ENCODE results near the gene RAPH1. TPM values are rescaled to one million over a fixed set of nuclear protein-coding genes. Genes with fewer than 3 reads are reported as not detected.

The RAPH1 gene
- total RNA-seq, 3 donors from 2014 or later (not counting 1 experiment from before 2014, with no cell fraction given), result 0.34 to 3.6 (median 1.5) TPM

GRCh38 chr2:203407496-203407895 lies 127.6 kb downstream of the RAPH1 start:
- Histone ChIP-seq H3K4me1 (ENCODE audit: control insufficient read depth, insufficient read depth, low read length) (no peaks in the 10 kb centered on the region), H3K27ac (ENCODE audit: low read length) (no peak overlapping the region), H3K27me3 (ENCODE audit: control insufficient read depth, insufficient read depth, low read length) (no peaks in the 10 kb centered on the region), H3K9me3 (ENCODE audit: control insufficient read depth, insufficient read depth, low read length) (no peaks in the 10 kb centered on the region), H3K36me3 (ENCODE audit: control insufficient read depth, insufficient read depth, low read length) (peaks cover 20% of the 10 kb centered on the region), H3K4me3 (ENCODE audit: low read length) (no peak overlapping the region)
- Mint-ChIP-seq H3K4me3 (no peak overlapping the region), H3K36me3 (no peaks in the 10 kb centered on the region), H3K27me3 (ENCODE audit: low read depth in 2 of 2) (no peaks in the 10 kb centered on the region), H3K9me3 (no peaks in the 10 kb centered on the region), H3K4me1 (no peaks in the 10 kb centered on the region), H3K27ac (no peak overlapping the region)
- ATAC-seq, result no peak
- intact Hi-C loops (cut with micrococcal nuclease), result no loop called here
- no peak for TF ChIP-seq CTCF (IDR thresholded peaks at IDR 0.05)
- no peak for DNase-seq

- no peak for ATAC-seq
Measured at GRCh38 chr2:203404996-203405395, 130.1 kb downstream of the RAPH1 start.

DNA sequence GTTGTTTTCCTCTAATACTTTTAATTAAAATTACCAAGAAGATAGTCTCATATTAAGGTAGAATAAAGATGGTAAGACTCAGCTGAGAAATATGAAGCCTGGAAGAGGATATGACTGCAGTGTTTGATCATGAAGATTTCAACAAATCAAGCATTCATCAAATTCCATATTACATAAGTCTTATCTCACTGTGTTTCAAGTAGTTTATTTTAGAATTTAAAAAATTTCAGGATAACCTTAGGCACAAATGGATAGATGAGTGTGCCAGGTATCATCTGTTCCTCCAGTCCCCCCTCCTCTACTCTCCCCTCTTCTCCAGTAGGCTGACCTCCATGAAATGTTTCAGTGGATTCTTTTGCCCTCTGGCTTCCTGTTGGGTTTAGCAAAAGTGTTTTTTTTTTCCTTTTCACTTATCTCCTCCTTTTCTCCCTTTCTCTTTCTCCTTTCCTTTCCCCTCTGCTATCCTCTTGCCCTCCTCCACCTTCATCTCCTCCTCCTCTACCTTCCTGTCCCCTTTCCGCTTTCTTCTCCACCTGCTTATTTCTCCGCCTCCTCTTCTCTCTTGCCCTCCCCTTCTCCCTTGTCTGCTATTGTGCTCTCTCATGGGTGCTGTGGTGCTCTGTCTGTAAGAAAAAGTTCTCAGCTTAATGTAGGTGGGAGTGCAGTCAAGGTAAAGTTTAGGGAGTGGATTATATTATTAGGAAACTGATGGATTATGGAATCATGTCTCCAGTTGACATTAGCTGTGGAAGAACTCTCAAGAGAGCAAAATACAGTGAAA lies 134.1 kb downstream of the RAPH1 start:
- Histone ChIP-seq H3K4me3 (ENCODE audit: low read length) (no peak overlapping the region), H3K36me3 (ENCODE audit: control insufficient read depth, insufficient read depth, low read length) (peaks cover 10% of the 10 kb centered on the region), H3K4me1 (ENCODE audit: control insufficient read depth, insufficient read depth, low read length) (no peaks in the 10 kb centered on the region), H3K9me3 (ENCODE audit: control insufficient read depth, insufficient read depth, low read length) (peaks cover 2% of the 10 kb centered on the region), H3K27ac (ENCODE audit: low read length) (no peak overlapping the region), H3K27me3 (ENCODE audit: control insufficient read depth, insufficient read depth, low read length) (no peaks in the 10 kb centered on the region)
- 100% methylated on average over 2 of the region's 2 CpGs for WGBS (ENCODE audit: insufficient coverage)
- Mint-ChIP-seq H3K27ac (no peak overlapping the region), H3K4me1 (peaks cover 0 to 6% of the 10 kb centered on the region in 2 donors), H3K36me3 (no peaks in the 10 kb centered on the region), H3K4me3 (no peak overlapping the region), H3K9me3 (peaks cover 0 to 2% of the 10 kb centered on the region in 2 donors), H3K27me3 (ENCODE audit: low read depth in 2 of 2) (no peaks in the 10 kb centered on the region)
- no peak for ATAC-seq
- intact Hi-C loops (cut with micrococcal nuclease), result no loop called here
- DNase-seq, result no peak
- no peak for TF ChIP-seq CTCF (IDR thresholded peaks at IDR 0.05)

More at GRCh38 chr2:203404996-203405395, 130.1 kb downstream of the RAPH1 start:
- TF ChIP-seq CTCF (IDR thresholded peaks at IDR 0.05), result no peak
- Mint-ChIP-seq H3K27me3 (ENCODE audit: low read depth in 2 of 2) (no peaks in the 10 kb centered on the region), H3K36me3 (no peaks in the 10 kb centered on the region), H3K4me1 (no peaks in the 10 kb centered on the region), H3K9me3 (no peaks in the 10 kb centered on the region), H3K4me3 (no peak overlapping the region), H3K27ac (no peak overlapping the region)
- Histone ChIP-seq H3K27ac (ENCODE audit: low read length) (no peak overlapping the region), H3K4me1 (ENCODE audit: control insufficient read depth, insufficient read depth, low read length) (no peaks in the 10 kb centered on the region), H3K9me3 (ENCODE audit: control insufficient read depth, insufficient read depth, low read length) (no peaks in the 10 kb centered on the region), H3K36me3 (ENCODE audit: control insufficient read depth, insufficient read depth, low read length) (peaks cover 20% of the 10 kb centered on the region), H3K27me3 (ENCODE audit: control insufficient read depth, insufficient read depth, low read length) (no peaks in the 10 kb centered on the region), H3K4me3 (ENCODE audit: low read length) (no peak overlapping the region)
- no peak for DNase-seq
- intact Hi-C loops (cut with micrococcal nuclease), result no loop called here

DNA sequence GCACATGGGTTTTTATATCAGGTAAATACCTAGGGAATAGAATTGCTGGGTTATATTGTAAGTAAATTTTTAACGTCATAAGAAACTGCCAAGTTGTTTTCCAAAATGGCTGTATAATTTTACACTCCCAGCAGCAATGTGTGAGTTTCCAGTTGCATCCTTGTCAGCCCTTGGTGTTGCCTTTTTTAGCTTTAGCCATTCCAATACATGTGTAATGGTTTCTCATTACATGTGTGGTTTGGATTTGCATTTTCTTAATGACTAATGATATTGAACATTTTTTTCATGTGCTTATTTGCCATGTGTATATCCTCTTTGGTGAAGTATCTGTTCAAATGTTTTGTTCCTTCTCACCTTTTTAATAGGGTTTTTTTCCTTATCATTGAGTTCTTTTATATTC lies 136.1 kb downstream of the RAPH1 start:
- Histone ChIP-seq H3K27ac (ENCODE audit: low read length) (no peak overlapping the region), H3K9me3 (ENCODE audit: control insufficient read depth, insufficient read depth, low read length) (peaks cover 2% of the 10 kb centered on the region), H3K4me3 (ENCODE audit: low read length) (no peak overlapping the region), H3K36me3 (ENCODE audit: control insufficient read depth, insufficient read depth, low read length) (peaks cover 11% of the 10 kb centered on the region), H3K4me1 (ENCODE audit: control insufficient read depth, insufficient read depth, low read length) (no peaks in the 10 kb centered on the region), H3K27me3 (ENCODE audit: control insufficient read depth, insufficient read depth, low read length) (no peaks in the 10 kb centered on the region)
- DNase-seq (no peak), ATAC-seq (no peak)
- intact Hi-C loops (cut with micrococcal nuclease), result no loop called here
- H3K4me3 Mint-ChIP-seq, result no peak overlapping the region
- TF ChIP-seq CTCF (IDR thresholded peaks at IDR 0.05), result no peak
- peaks cover 0 to 6% of the 10 kb centered on the region in 2 donors for H3K4me1 Mint-ChIP-seq
- no peaks in the 10 kb centered on the region for H3K27me3 Mint-ChIP-seq (ENCODE audit: low read depth in 2 of 2)
- peaks cover 0 to 2% of the 10 kb centered on the region in 2 donors for H3K9me3 Mint-ChIP-seq
- H3K27ac Mint-ChIP-seq, result no peak overlapping the region
- no peaks in the 10 kb centered on the region for H3K36me3 Mint-ChIP-seq
- 100% methylated on average over 1 of the region's 1 CpG for WGBS (ENCODE audit: insufficient coverage)

Data from natural killer cell (primary cell).